Neural cell (in vitro differentiated cells): ENCODE measurements around the gene HK1.

Source experiments
- CTCF ChIP-seq: fragments of 450-650 bp; IDR thresholded peaks from 2 replicates; pipeline ENCODE4 v1.5.1; 2014; ENCODE audit warnings: antibody characterized with exemption, mild to moderate bottlenecking, moderate library complexity; ENCODE audit not compliant: poor library complexity, severe bottlenecking
- POLR2AphosphoS5 ChIP-seq: IDR thresholded peaks from 2 replicates; pipeline ENCODE4 v1.6.1; 2012

GRCh38 chr10:69346776-69347175 is 68.5 kb downstream of the HK1 start:
- TF ChIP-seq CTCF (no peak), POLR2AphosphoS5 (no peak)
